Cardiac fibroblast (primary cell): ENCODE data around the gene PARD6G.

Experiments
- DNase-seq, 2 donors: peaks; one replicate each; pipeline versions ENCODE4 v3.0.0 to v3.0.0-alpha.2; 2010; ENCODE audit warnings: low read depth in 2 of 2
- H3K4me3 ChIP-seq, 2 donors: replicated peaks in 1 of 2; 1 replicate in 1 of 2; 2 replicates in 1 of 2; pipeline ENCODE4 v1.5.1; 2011; ENCODE audit warnings: low read depth in 2 of 2, low read length in 2 of 2, mild to moderate bottlenecking in 2 of 2, moderate library complexity in 1 of 2
- CTCF ChIP-seq: IDR thresholded peaks from one replicate; pipeline ENCODE4 v1.5.1; 2011; ENCODE audit warnings: low read depth, mild to moderate bottlenecking, low read length, inconsistent platforms

The PARD6G gene

GRCh38 chr18:80115035-80115434, 132.3 kb downstream of the PARD6G start:
- TF ChIP-seq CTCF = no peak
- no peak for DNase-seq
- no peak overlapping the region for H3K4me3 ChIP-seq

- no peak overlapping the region for H3K4me3 ChIP-seq
- no peak for TF ChIP-seq CTCF
- DNase-seq = peak in 1 of 2 donors; percentile 41
Observed at GRCh38 chr18:80112624-80113248, 134.6 kb downstream of the PARD6G start.

GRCh38 chr18:80109676-80110078, 137.6 kb downstream of the PARD6G start:
- peak overlapping the region; percentile 75 for H3K4me3 ChIP-seq
- DNase-seq = peak; percentile 39 to 42
- TF ChIP-seq CTCF = no peak

- TF ChIP-seq CTCF = no peak
- DNase-seq = peak; percentile 95 to 98
- peak within 1 kb of the TSS; percentile 75 for H3K4me3 ChIP-seq
Observed at GRCh38 chr18:80108739-80109675, 138.3 kb downstream of the PARD6G start, which contains the start of gene ADNP2. Gene ADNP2 (plus strand): TSS chr18:80109262. CDS start chr18:80117543, 8,281 bp downstream.

- DNase-seq = no peak
Observed at GRCh38 chr18:80108121-80108536, 139.2 kb downstream of the PARD6G start.

GRCh38 chr18:80107426-80107825, 139.9 kb downstream of the PARD6G start:
- no peak for TF ChIP-seq CTCF
- no peak overlapping the region for H3K4me3 ChIP-seq
- no peak for DNase-seq

More at GRCh38 chr18:80108121-80108536, 139.2 kb downstream of the PARD6G start:
- TF ChIP-seq CTCF = no peak
- H3K4me3 ChIP-seq = no peak overlapping the region
